ENCODE measurements around the gene SRPRB.

- TF ChIP-seq MAX (IDR thresholded peaks at IDR 0.05; ENCODE audit: insufficient read depth, insufficient read length): no peak
- TF ChIP-seq CTCF (IDR thresholded peaks at IDR 0.05; ENCODE audit: extremely low read depth in 1 of 2, insufficient read depth in 1 of 2, low read depth in 1 of 2, low read length in 2 of 2): no peak
- TF ChIP-seq POLR2AphosphoS5 (IDR thresholded peaks at IDR 0.05; ENCODE audit: insufficient read depth, low read depth, low read length): no peak
- TF ChIP-seq POLR2A (IDR thresholded peaks at IDR 0.05; ENCODE audit: low read depth, low read length): no peak
- TF ChIP-seq EZH2 (IDR thresholded peaks at IDR 0.05; ENCODE audit: borderline replicate concordance, low read depth, low read length, severe bottlenecking): no peak
- TF ChIP-seq JUN (IDR thresholded peaks at IDR 0.05; ENCODE audit: borderline replicate concordance, insufficient read depth, insufficient read length, low read depth): no peak
Observed at GRCh38 chr3:133849346-133849745, 43.7 kb downstream of the SRPRB start.
